ENCODE results near the gene ZNF544.
"Not testable (repeated sequence)": the region's sequence is repeated elsewhere in the genome, so short reads cannot be mapped to it uniquely, and the experiment has no call there.

The ZNF544 gene

GRCh38 chr19:58258259-58258658, 29.5 kb downstream of the ZNF544 start:
- DNase-seq = not testable (repeated sequence)

- DNase-seq = no peak
Observed at GRCh38 chr19:58261600-58261967, 32.9 kb downstream of the ZNF544 start.

- DNase-seq = no peak
Observed at GRCh38 chr19:58261968-58262921, 33.5 kb downstream of the ZNF544 start.

- DNase-seq = no peak
Observed at GRCh38 chr19:58262922-58263296, 34.2 kb downstream of the ZNF544 start.

- no peak for DNase-seq
Observed at GRCh38 chr19:58265100-58265499, 36.4 kb downstream of the ZNF544 start.

- DNase-seq = no peak
Observed at GRCh38 chr19:58268344-58268743, 39.6 kb downstream of the ZNF544 start.

- DNase-seq = no peak
Observed at GRCh38 chr19:58274771-58275201, 46.1 kb downstream of the ZNF544 start.

- DNase-seq = no peak
Observed at GRCh38 chr19:58275564-58275963, 46.9 kb downstream of the ZNF544 start.

- no peak for DNase-seq
Observed at GRCh38 chr19:58277197-58277596, 48.5 kb downstream of the ZNF544 start.

GRCh38 chr19:58277748-58278540, 49.2 kb downstream of the ZNF544 start:
- no peak for DNase-seq

- DNase-seq = peak; percentile 97
Observed at GRCh38 chr19:58278541-58279041, 49.9 kb downstream of the ZNF544 start, which contains the start of gene ZNF8. Gene ZNF8 (plus strand): TSS chr19:58278955. CDS start chr19:58279082, 127 bp downstream.

- DNase-seq = peak; percentile 42
Observed at GRCh38 chr19:58279042-58279924, 50.6 kb downstream of the ZNF544 start.

GRCh38 chr19:58279925-58280316, 51.2 kb downstream of the ZNF544 start:
- no peak for DNase-seq

- no peak for DNase-seq
Observed at GRCh38 chr19:58284199-58284598, 55.5 kb downstream of the ZNF544 start.

GRCh38 chr19:58291943-58292342, 63.2 kb downstream of the ZNF544 start:
- no peak for DNase-seq

GRCh38 chr19:58294743-58295374, 66.1 kb downstream of the ZNF544 start:
- no peak for DNase-seq

- DNase-seq = no peak
Observed at GRCh38 chr19:58296104-58296503, 67.4 kb downstream of the ZNF544 start.

- no peak for DNase-seq
Observed at GRCh38 chr19:58300620-58301019, 71.9 kb downstream of the ZNF544 start.

GRCh38 chr19:58304255-58304654, 75.5 kb downstream of the ZNF544 start:
- no peak for DNase-seq

GRCh38 chr19:58304748-58305064, 76.0 kb downstream of the ZNF544 start:
- DNase-seq = no peak

GRCh38 chr19:58305065-58305931, 76.6 kb downstream of the ZNF544 start, which contains the start of gene ERVK3-1:
Gene ERVK3-1 (plus strand): TSS chr19:58305377. CDS start chr19:58312169, 6,792 bp downstream.
- DNase-seq = peak; percentile 91

Measured in activated CD8-positive, alpha-beta memory T cell treated with anti-CD3 and anti-CD28 coated beads, Interleukin-2, amount 50 U/mL, for 4 hours (primary cell).